HepG2 (cell line): ENCODE results near the gene NDUFC1. TPM values are rescaled to one million over a fixed set of nuclear protein-coding genes. Genes with fewer than 3 reads are reported as not detected.

Experiments used
- CCDC6 ChIP-seq: sonication (generic); formaldehyde crosslinking; IDR thresholded peaks from 2 replicates; pipeline ENCODE4 v1.8.1; 2022; ENCODE audit warnings: mild to moderate bottlenecking, missing genetic modification reagents, moderate library complexity
- MZF1 ChIP-seq: sonication (generic); formaldehyde crosslinking; IDR thresholded peaks from 2 replicates; pipeline ENCODE4 v1.8.1; 2023; ENCODE audit warnings: mild to moderate bottlenecking, missing genetic modification reagents, borderline replicate concordance
- NFE2L2 ChIP-seq: fragments of 150-350 bp; IDR thresholded peaks from 2 replicates; pipeline ENCODE4 v1.6.1; 2014; ENCODE audit warnings: low read length
- XBP1 ChIP-seq: sonication (generic); formaldehyde crosslinking; IDR thresholded peaks from 2 replicates; pipeline ENCODE4 v1.5.0; 2020; ENCODE audit warnings: missing genetic modification reagents
- ZMYM4 ChIP-seq: sonication (generic); formaldehyde crosslinking; IDR thresholded peaks from 2 replicates; pipeline ENCODE4 v1.8.1; 2023; ENCODE audit warnings: mild to moderate bottlenecking, missing genetic modification reagents
- ZNF432 ChIP-seq: sonication (generic); formaldehyde crosslinking; IDR thresholded peaks from 2 replicates; pipeline ENCODE4 v1.5.0; 2020; ENCODE audit warnings: missing genetic modification reagents, mild to moderate bottlenecking, borderline replicate concordance
- ZNF564 ChIP-seq: sonication (generic); formaldehyde crosslinking; IDR thresholded peaks from 2 replicates; pipeline ENCODE4 v1.8.1; 2023; ENCODE audit warnings: mild to moderate bottlenecking, missing genetic modification reagents
- polyA plus RNA-seq, 8 experiments: library from polyadenylated mRNA; depleted of rRNA in 3 of 8; stranded (reverse) in 7 of 8; unstranded in 1 of 8; fragments of >200 nt; fragmentation: Illumina TruSeq in 4 of 8; extraction: Trizol in 4 of 8; gene quantifications; 2 replicates each; pipeline versions ENCODE4 v1.2.1 to v1.2.3, GENCODE V29; 2011 to 2016; ENCODE audit warnings: low read depth in 4 of 8, missing spikeins in 1 of 8, mixed read lengths in 1 of 8; ENCODE audit not compliant: insufficient read depth in 1 of 8
- total RNA-seq, 5 experiments: library from RNA; depleted of rRNA; stranded (reverse); fragments of >200 nt; fragmentation: Illumina TruSeq; extraction: Trizol; gene quantifications; 2 replicates each; pipeline ENCODE4 v1.2.3, GENCODE V29; 2016; ENCODE audit warnings: low read depth in 1 of 5
- TF ChIP-seq, protein P1 (sequence below): IDR thresholded peaks from 2 replicates; pipeline ENCODE4 v1.6.1; 2012; ENCODE audit warnings: low read length, improper control_type of control experiment
- TF ChIP-seq, protein P2 (sequence below): fragments of 450-650 bp; IDR thresholded peaks from 2 replicates; pipeline ENCODE4 v1.6.1; 2017; ENCODE audit warnings: mild to moderate bottlenecking

NDUFC1 gene
- total and polyA plus RNA-seq, 2 of the 13 experiments (the other 11 are each of a cell fraction or from before 2014, with no cell fraction given): 43.4 to 96.4 TPM

DNA sequence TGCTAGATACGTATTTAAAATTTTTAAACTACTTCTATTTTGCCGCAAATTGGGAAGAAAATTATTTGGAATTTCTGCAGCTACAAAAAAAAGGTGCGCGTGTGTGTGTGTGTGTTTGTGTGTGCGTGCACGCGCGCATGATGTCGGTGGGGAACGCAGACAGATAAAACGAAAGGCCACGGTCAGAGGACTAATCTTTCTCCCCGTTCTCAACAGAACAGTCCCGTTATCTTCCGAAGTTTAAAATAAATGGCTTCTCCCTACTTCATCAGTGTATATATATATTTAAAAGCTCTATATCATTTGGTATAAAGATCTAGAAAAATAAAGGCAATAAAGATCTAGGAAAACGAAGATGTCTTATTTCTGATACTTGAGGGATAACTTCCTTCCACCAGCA is 23.8 kb downstream of the NDUFC1 start (continued):
- TF ChIP-seq, protein P1, sequence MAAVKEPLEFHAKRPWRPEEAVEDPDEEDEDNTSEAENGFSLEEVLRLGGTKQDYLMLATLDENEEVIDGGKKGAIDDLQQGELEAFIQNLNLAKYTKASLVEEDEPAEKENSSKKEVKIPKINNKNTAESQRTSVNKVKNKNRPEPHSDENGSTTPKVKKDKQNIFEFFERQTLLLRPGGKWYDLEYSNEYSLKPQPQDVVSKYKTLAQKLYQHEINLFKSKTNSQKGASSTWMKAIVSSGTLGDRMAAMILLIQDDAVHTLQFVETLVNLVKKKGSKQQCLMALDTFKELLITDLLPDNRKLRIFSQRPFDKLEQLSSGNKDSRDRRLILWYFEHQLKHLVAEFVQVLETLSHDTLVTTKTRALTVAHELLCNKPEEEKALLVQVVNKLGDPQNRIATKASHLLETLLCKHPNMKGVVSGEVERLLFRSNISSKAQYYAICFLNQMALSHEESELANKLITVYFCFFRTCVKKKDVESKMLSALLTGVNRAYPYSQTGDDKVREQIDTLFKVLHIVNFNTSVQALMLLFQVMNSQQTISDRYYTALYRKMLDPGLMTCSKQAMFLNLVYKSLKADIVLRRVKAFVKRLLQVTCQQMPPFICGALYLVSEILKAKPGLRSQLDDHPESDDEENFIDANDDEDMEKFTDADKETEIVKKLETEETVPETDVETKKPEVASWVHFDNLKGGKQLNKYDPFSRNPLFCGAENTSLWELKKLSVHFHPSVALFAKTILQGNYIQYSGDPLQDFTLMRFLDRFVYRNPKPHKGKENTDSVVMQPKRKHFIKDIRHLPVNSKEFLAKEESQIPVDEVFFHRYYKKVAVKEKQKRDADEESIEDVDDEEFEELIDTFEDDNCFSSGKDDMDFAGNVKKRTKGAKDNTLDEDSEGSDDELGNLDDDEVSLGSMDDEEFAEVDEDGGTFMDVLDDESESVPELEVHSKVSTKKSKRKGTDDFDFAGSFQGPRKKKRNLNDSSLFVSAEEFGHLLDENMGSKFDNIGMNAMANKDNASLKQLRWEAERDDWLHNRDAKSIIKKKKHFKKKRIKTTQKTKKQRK: no peak
- TF ChIP-seq ZNF432 (CRISPR knock-in tag) (no peak), XBP1 (CRISPR knock-in tag) (no peak), CCDC6 (no peak), ZNF564 (CRISPR knock-in tag) (no peak), NFE2L2 (no peak), ZMYM4 (no peak), MZF1 (CRISPR knock-in tag) (no peak)
- TF ChIP-seq, protein P2, sequence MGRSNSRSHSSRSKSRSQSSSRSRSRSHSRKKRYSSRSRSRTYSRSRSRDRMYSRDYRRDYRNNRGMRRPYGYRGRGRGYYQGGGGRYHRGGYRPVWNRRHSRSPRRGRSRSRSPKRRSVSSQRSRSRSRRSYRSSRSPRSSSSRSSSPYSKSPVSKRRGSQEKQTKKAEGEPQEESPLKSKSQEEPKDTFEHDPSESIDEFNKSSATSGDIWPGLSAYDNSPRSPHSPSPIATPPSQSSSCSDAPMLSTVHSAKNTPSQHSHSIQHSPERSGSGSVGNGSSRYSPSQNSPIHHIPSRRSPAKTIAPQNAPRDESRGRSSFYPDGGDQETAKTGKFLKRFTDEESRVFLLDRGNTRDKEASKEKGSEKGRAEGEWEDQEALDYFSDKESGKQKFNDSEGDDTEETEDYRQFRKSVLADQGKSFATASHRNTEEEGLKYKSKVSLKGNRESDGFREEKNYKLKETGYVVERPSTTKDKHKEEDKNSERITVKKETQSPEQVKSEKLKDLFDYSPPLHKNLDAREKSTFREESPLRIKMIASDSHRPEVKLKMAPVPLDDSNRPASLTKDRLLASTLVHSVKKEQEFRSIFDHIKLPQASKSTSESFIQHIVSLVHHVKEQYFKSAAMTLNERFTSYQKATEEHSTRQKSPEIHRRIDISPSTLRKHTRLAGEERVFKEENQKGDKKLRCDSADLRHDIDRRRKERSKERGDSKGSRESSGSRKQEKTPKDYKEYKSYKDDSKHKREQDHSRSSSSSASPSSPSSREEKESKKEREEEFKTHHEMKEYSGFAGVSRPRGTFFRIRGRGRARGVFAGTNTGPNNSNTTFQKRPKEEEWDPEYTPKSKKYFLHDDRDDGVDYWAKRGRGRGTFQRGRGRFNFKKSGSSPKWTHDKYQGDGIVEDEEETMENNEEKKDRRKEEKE: no peak
